A549 (cell line): ENCODE measurements around the gene MEF2D. TPM values are rescaled to one million over a fixed set of nuclear protein-coding genes. Genes with fewer than 3 reads are reported as not detected.

Experiments used
- ATAC-seq, 2 experiments: fragments of 200-7000 bp in 1 of 2; fragments of >200 bp in 1 of 2; cut with Nextera tagmentation in 1 of 2; cut with Tn5 transposase in 1 of 2; 3 replicates each; pipeline versions ENCODE4 v1.8.0 to v1.9.1; 2018 to 2020; ENCODE audit warnings: mild to moderate bottlenecking in 1 of 2, moderate library complexity in 1 of 2
- CTCF ChIA-PET: fragments of 300-600 bp; sonication (Branson Sonifier 250); formaldehyde crosslinking; extraction: SDS; loops from one replicate; lab custom pipeline; 2021; ENCODE audit warnings: antibody characterized with exemption, inconsistent platforms; lab: Yijun Ruan, JAX
- POLR2A ChIA-PET: fragments of 350-600 bp; formaldehyde crosslinking; extraction: SDS; loops from one replicate; lab custom pipeline; 2021; ENCODE audit warnings: antibody characterized with exemption, inconsistent platforms; lab: Yijun Ruan, JAX
- DNase-seq, 2 experiments: peaks; one replicate each; pipeline versions ENCODE4 v3.0.0 to v3.0.0-alpha.2; 2011 to 2016; ENCODE audit warnings: low read depth in 1 of 2, low spot score in 1 of 2
- FAIRE-seq: peaks from 2 replicates; lab custom pipeline; 2011; peaks lifted over from hg19 to GRCh38; lab: Jason Lieb, UNC
- H3K27ac ChIP-seq, 2 experiments: fragments of >200 bp; sonication (Bioruptor Twin); formaldehyde crosslinking; 3 replicates each; pipeline ENCODE4 v1.5.1; 2016 to 2017
- H3K4me1 ChIP-seq: fragments of >200 bp; sonication (Bioruptor Twin); formaldehyde crosslinking; 3 replicates; pipeline ENCODE4 v1.6.1; 2016
- H3K4me2 ChIP-seq: fragments of >200 bp; sonication (Bioruptor Twin); formaldehyde crosslinking; 3 replicates; pipeline ENCODE4 v1.6.1; 2016
- H3K4me3 ChIP-seq: fragments of >200 bp; sonication (Bioruptor Twin); formaldehyde crosslinking; 3 replicates; pipeline ENCODE4 v1.5.1; 2016
- H3K9me3 ChIP-seq: fragments of >200 bp; sonication (Bioruptor Twin); formaldehyde crosslinking; 3 replicates; pipeline ENCODE4 v1.6.1; 2016
- ATOH8 ChIP-seq: fragments of 250-450 bp; sonication (Bioruptor Pico); IDR thresholded peaks from 2 replicates; pipeline ENCODE4 v1.5.0; 2020; ENCODE audit warnings: low read depth, mild to moderate bottlenecking, moderate library complexity
- BCL3 ChIP-seq: fragments of >200 bp; sonication (Bioruptor Twin); formaldehyde crosslinking; IDR thresholded peaks from 3 replicates; pipeline ENCODE4 v1.6.1; 2016
- BHLHE40 ChIP-seq: IDR thresholded peaks from 2 replicates; pipeline ENCODE4 v1.6.1; 2012; ENCODE audit warnings: low read depth, low read length, inconsistent platforms
- CHD2 ChIP-seq: fragments of 150-350 bp; IDR thresholded peaks from 2 replicates; pipeline ENCODE4 v1.6.1; 2014; ENCODE audit warnings: low read length; ENCODE audit not compliant: partially characterized antibody
- CTCF ChIP-seq: fragments of >200 bp; sonication (Bioruptor Twin); formaldehyde crosslinking; IDR thresholded peaks from 3 replicates; pipeline ENCODE4 v1.5.1; 2016
- EP300 ChIP-seq, 2 experiments: fragments of >200 bp; sonication (Bioruptor Twin); formaldehyde crosslinking; IDR thresholded peaks; 2 replicates in 1 of 2; 3 replicates in 1 of 2; pipeline ENCODE4 v1.6.1; 2016 to 2017
- FOSL2 ChIP-seq, 2 experiments: fragments of 450-650 bp in 1 of 2; fragments of >200 bp in 1 of 2; sonication (Bioruptor Twin) in 1 of 2; formaldehyde crosslinking; IDR thresholded peaks; 2 replicates each; pipeline versions ENCODE4 v1.5.0 to v1.6.1; 2016 to 2020; ENCODE audit warnings: mild to moderate bottlenecking in 1 of 2, moderate library complexity in 1 of 2
- FOXS1 ChIP-seq: fragments of 250-450 bp; sonication (Bioruptor Pico); IDR thresholded peaks from 2 replicates; pipeline ENCODE4 v1.5.0; 2020; ENCODE audit warnings: mild to moderate bottlenecking, moderate library complexity
- HES2 ChIP-seq: fragments of >200 bp; sonication (Bioruptor Twin); formaldehyde crosslinking; IDR thresholded peaks from 2 replicates; pipeline ENCODE4 v1.6.1; 2016
- HMGXB4 ChIP-seq: fragments of 250-450 bp; sonication (Bioruptor Pico); IDR thresholded peaks from 2 replicates; pipeline ENCODE4 v1.5.0; 2021; ENCODE audit warnings: mild to moderate bottlenecking, moderate library complexity, borderline replicate concordance
- JUNB ChIP-seq: fragments of >200 bp; sonication (Bioruptor Twin); formaldehyde crosslinking; IDR thresholded peaks from 2 replicates; pipeline ENCODE4 v1.6.1; 2016
- KDM1A ChIP-seq: fragments of 200-600 bp; sonication (generic); IDR thresholded peaks from 2 replicates; pipeline ENCODE4 v1.6.1; 2016; ENCODE audit warnings: low read depth, mild to moderate bottlenecking
- MAX ChIP-seq: IDR thresholded peaks from 2 replicates; pipeline ENCODE4 v1.6.1; 2012
- NPAS2 ChIP-seq: fragments of 250-450 bp; sonication (Bioruptor Pico); IDR thresholded peaks from 2 replicates; pipeline ENCODE4 v1.8.0; 2022; ENCODE audit warnings: mild to moderate bottlenecking, moderate library complexity, borderline replicate concordance
- NR3C1 ChIP-seq: fragments of >200 bp; sonication (Bioruptor Twin); formaldehyde crosslinking; IDR thresholded peaks from 3 replicates; pipeline ENCODE4 v1.6.1; 2017
- PHF8 ChIP-seq: fragments of 200-600 bp; sonication (generic); IDR thresholded peaks from 2 replicates; pipeline ENCODE4 v1.6.1; 2016; ENCODE audit warnings: low read depth, mild to moderate bottlenecking, antibody characterized with exemption, moderate library complexity, borderline replicate concordance
- POLR2A ChIP-seq: IDR thresholded peaks from 2 replicates; pipeline ENCODE4 v1.6.1; 2012; ENCODE audit warnings: mild to moderate bottlenecking, low read length
- POLR2AphosphoS2 ChIP-seq: conservative IDR thresholded peaks from 2 replicates; pipeline ENCODE4 v1.6.1; 2012; ENCODE audit warnings: low read length, improper control_type of control experiment, inconsistent platforms
- REST ChIP-seq: fragments of 200-600 bp; sonication (generic); IDR thresholded peaks from 2 replicates; pipeline ENCODE4 v1.6.1; 2016; ENCODE audit warnings: antibody characterized with exemption, mild to moderate bottlenecking, moderate library complexity
- TFCP2L1 ChIP-seq: fragments of 250-450 bp; sonication (Bioruptor Pico); IDR thresholded peaks from 2 replicates; pipeline ENCODE4 v1.5.0; 2021; ENCODE audit warnings: mild to moderate bottlenecking
- USF2 ChIP-seq: fragments of 450-650 bp; IDR thresholded peaks from 2 replicates; pipeline ENCODE4 v1.6.1; 2014; ENCODE audit warnings: antibody characterized with exemption
- ZC3H11A ChIP-seq: fragments of 450-650 bp; IDR thresholded peaks from 2 replicates; pipeline ENCODE4 v1.6.1; 2014; ENCODE audit warnings: antibody characterized with exemption, mild to moderate bottlenecking
- WGBS: methylation state at CpG from one replicate; pipeline ENCODE4 v1.1.6; 2017; ENCODE audit errors: missing lambda C conversion rate; 5-methylcytosine and 5-hydroxymethylcytosine counted together
- polyA plus RNA-seq, 4 experiments: library from polyadenylated mRNA; depleted of rRNA in 3 of 4; stranded (reverse); fragments of >200 nt; fragmentation: RNase III in 1 of 4; extraction: RNeasy Plus Mini Kit Qiagen cat#74134 plus additional on column Dnase treatment in 1 of 4; gene quantifications; 2 replicates in 3 of 4; 3 replicates in 1 of 4; pipeline ENCODE4 v1.2.3, GENCODE V29; 2011 to 2017

MEF2D gene
- polyA plus RNA-seq, 2 of the 4 experiments (the other 2 are of a cell fraction): 16.8 to 23.4 TPM

- TF ChIP-seq ZC3H11A (no peak), HES2 (no peak), POLR2A (no peak)
- TF ChIP-seq, all 56 proteins: peak for 0
Observed at GRCh38 chr1:156546267-156546666, 45.7 kb upstream of the MEF2D start (continued).

GRCh38 chr1:156544592-156545102 lies 44.1 kb upstream of the MEF2D start:
- H3K27ac ChIP-seq: no peak overlapping the region
- FAIRE-seq (no peak), DNase-seq (no peak), ATAC-seq (no peak)
- WGBS: 95% methylated on average over 3 of the region's 3 CpGs
- H3K4me3 ChIP-seq: no peak overlapping the region
- TF ChIP-seq POLR2AphosphoS2: no peak
- TF ChIP-seq REST: no peak
- no peak for TF ChIP-seq EP300 (IDR thresholded peaks at IDR 0.05)
- TF ChIP-seq ATOH8: no peak
- no peak for TF ChIP-seq HMGXB4
- TF ChIP-seq TFCP2L1 (CRISPR knock-in tag): no peak
- TF ChIP-seq USF2: no peak
- TF ChIP-seq NR3C1: no peak
- TF ChIP-seq FOXS1 (CRISPR knock-in tag): no peak
- no peak for TF ChIP-seq FOSL2 (IDR thresholded peaks at IDR 0.05)
- TF ChIP-seq FOSL2 (CRISPR knock-in tag; IDR thresholded peaks at IDR 0.05): no peak
- TF ChIP-seq NPAS2: no peak
- no peak for TF ChIP-seq CTCF
- TF ChIP-seq CHD2: no peak
- TF ChIP-seq MAX: no peak
- no peak for TF ChIP-seq BHLHE40
- no peak for TF ChIP-seq BCL3
- TF ChIP-seq KDM1A: no peak
- no peak for TF ChIP-seq JUNB
- no peak for TF ChIP-seq PHF8
- no peaks in the 10 kb centered on the region for H3K9me3 ChIP-seq
- ChIA-PET CTCF (interaction anchor here (0.6 to 1.1 kb wide), 2 partner anchors 12 to 70 kb away, joined by 3 read pairs; no protein-coding TSS in a partner anchor), POLR2A (interaction anchor here (0.5 kb wide), 1 partner anchor 40 kb away, joined by 3 read pairs; no protein-coding TSS in a partner anchor)
- no peak overlapping the region for H3K4me2 ChIP-seq
- no peaks in the 10 kb centered on the region for H3K4me1 ChIP-seq
